ENCODE data around the gene HIVEP3. TPM values are rescaled to one million over a fixed set of nuclear protein-coding genes. Genes with fewer than 3 reads are reported as not detected.
"Not testable (repeated sequence)": the region's sequence is repeated elsewhere in the genome, so short reads cannot be mapped to it uniquely, and the experiment has no call there.

HIVEP3 gene
- total RNA-seq, 1 donor from 2014 or later = 5.7 TPM

DNA sequence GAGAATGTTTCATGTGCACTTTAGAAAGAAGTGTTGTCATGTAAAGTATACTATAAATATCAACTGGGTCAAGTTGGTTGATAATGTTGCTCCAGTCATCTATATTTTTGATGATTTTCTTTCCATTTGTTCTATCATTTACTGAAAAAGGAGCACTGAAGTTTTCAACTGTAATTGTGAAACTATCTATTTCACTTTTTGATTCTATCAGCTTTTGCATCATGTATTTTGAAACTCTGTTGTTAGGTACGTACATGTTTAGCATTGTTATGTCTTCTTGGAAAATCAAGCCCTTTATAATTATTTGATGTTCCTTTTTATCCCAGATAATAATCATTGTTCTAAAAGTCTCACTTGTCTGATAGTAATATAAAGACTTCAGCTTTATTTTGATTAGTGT is 14.4 kb upstream of the HIVEP3 start:
- Histone ChIP-seq H3K36me3 (no peaks in the 10 kb centered on the region), H3K27ac (replicated peaks) (no peak overlapping the region), H3K4me3 (no peak overlapping the region), H3K4me1 (no peaks in the 10 kb centered on the region), H3K9me3 (replicated peaks) (peaks cover 8% of the 10 kb centered on the region), H3K27me3 (ENCODE audit: low read depth) (no peaks in the 10 kb centered on the region)
- intact Hi-C loops (cut with micrococcal nuclease) = no loop called here
- DNase-seq = no peak
- TF ChIP-seq, protein P1, sequence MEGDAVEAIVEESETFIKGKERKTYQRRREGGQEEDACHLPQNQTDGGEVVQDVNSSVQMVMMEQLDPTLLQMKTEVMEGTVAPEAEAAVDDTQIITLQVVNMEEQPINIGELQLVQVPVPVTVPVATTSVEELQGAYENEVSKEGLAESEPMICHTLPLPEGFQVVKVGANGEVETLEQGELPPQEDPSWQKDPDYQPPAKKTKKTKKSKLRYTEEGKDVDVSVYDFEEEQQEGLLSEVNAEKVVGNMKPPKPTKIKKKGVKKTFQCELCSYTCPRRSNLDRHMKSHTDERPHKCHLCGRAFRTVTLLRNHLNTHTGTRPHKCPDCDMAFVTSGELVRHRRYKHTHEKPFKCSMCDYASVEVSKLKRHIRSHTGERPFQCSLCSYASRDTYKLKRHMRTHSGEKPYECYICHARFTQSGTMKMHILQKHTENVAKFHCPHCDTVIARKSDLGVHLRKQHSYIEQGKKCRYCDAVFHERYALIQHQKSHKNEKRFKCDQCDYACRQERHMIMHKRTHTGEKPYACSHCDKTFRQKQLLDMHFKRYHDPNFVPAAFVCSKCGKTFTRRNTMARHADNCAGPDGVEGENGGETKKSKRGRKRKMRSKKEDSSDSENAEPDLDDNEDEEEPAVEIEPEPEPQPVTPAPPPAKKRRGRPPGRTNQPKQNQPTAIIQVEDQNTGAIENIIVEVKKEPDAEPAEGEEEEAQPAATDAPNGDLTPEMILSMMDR (IDR thresholded peaks at IDR 0.05; ENCODE audit: borderline replicate concordance) = no peak

DNA sequence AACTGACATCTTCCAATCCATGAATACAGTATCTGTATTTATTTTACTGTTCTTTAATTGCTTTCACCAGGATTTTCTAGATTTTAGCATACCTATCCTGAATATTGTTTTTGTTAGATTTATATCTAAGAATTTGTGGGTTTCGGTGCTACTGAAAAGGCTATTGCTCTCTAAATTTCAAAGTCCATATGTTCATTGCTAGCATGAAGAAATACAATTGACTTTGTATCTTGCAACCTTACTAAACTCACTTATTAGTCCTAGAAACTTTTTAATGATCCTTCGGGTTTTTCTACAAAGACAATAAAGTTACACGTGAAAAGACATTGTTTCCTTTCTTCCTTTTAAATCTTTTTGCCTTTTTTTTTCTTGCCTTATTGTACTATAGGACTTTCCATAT is 12.9 kb upstream of the HIVEP3 start:
- Histone ChIP-seq H3K4me3 (no peak overlapping the region), H3K36me3 (no peaks in the 10 kb centered on the region), H3K27ac (replicated peaks) (no peak overlapping the region), H3K4me1 (no peaks in the 10 kb centered on the region), H3K9me3 (replicated peaks) (peaks cover 8% of the 10 kb centered on the region), H3K27me3 (ENCODE audit: low read depth) (no peaks in the 10 kb centered on the region)
- intact Hi-C loops (cut with micrococcal nuclease) = no loop called here
- TF ChIP-seq, protein P1 (IDR thresholded peaks at IDR 0.05; ENCODE audit: borderline replicate concordance) = no peak
- DNase-seq = no peak

DNA sequence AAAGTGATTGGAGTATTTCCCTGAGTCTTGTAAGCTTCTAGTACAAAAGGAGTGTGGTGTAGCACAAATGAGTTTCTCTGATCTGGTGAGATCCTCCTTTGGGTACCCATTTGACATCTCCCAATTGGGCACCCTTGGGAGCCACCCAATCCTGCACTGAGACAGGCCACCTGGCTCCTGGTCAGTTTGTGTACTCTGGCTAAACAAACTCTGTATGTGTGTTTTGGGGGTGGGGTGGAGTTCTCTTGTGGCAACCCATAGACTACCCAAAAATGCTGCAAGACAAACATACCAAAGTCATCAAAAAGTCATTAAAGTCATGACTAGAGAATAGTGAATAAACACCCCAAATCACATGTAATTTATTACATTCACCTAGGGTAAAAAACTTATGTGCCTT is 8.4 kb upstream of the HIVEP3 start:
- Histone ChIP-seq H3K27ac (replicated peaks) (no peak overlapping the region), H3K4me1 (no peaks in the 10 kb centered on the region), H3K9me3 (replicated peaks) (peaks cover 7% of the 10 kb centered on the region), H3K36me3 (peaks cover 4% of the 10 kb centered on the region), H3K4me3 (no peak overlapping the region), H3K27me3 (ENCODE audit: low read depth) (no peaks in the 10 kb centered on the region)
- intact Hi-C loops (cut with micrococcal nuclease) = no loop called here
- no peak for DNase-seq
- TF ChIP-seq, protein P1 (IDR thresholded peaks at IDR 0.05; ENCODE audit: borderline replicate concordance) = no peak

DNA sequence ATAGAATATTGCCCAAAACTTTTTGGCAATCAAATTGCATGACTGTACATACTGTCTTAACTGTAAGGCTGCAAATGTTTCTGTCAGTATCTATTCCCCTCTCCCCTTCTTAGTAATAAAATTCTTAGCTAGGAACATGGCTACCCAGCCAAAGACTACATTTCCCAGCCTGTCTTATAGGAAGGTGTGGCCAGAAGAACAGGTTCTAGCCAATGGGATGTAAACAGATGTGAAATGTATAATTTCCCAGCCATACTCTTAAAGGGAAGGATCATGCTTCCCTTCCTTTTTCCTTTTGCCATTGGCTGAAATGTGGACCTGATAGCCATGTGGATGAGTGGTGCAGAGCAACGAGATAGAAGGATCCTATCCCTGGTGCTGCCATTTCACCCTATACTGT is 7.0 kb upstream of the HIVEP3 start:
- intact Hi-C loops (cut with micrococcal nuclease) = no loop called here
- peaks cover 4% of the 10 kb centered on the region for H3K36me3 ChIP-seq
- no peak for DNase-seq
- no peak overlapping the region for H3K27ac ChIP-seq (replicated peaks)
- TF ChIP-seq, protein P1 (IDR thresholded peaks at IDR 0.05; ENCODE audit: borderline replicate concordance) = no peak
- no peaks in the 10 kb centered on the region for H3K4me1 ChIP-seq
- no peaks in the 10 kb centered on the region for H3K27me3 ChIP-seq (ENCODE audit: low read depth)
- no peak overlapping the region for H3K4me3 ChIP-seq
- H3K9me3 ChIP-seq (replicated peaks) = peaks cover 7% of the 10 kb centered on the region

DNA sequence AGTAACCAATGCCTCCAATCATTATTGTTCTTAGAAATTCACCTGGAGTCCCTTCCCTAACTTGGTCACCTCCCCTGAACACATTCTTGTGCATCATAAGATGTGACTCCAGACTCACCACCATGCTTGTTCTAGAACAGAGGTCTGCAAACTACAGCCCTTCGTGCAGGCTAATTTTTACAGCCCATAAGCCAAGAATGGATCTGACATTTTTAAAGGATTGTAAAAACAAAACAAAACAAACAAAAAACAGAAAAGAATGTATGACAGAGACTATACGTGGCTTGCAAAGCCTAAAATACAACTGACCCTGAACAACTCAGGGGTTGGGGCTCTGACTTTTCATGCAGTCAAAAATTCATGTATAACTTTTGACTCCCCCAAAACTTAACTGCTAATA is 6.2 kb upstream of the HIVEP3 start:
- intact Hi-C loops (cut with micrococcal nuclease) = no loop called here
- Histone ChIP-seq H3K4me1 (peaks cover 6% of the 10 kb centered on the region), H3K27me3 (ENCODE audit: low read depth) (no peaks in the 10 kb centered on the region), H3K36me3 (peaks cover 4% of the 10 kb centered on the region), H3K4me3 (no peak overlapping the region), H3K27ac (replicated peaks) (no peak overlapping the region), H3K9me3 (replicated peaks) (peaks cover 7% of the 10 kb centered on the region)
- TF ChIP-seq, protein P1 (IDR thresholded peaks at IDR 0.05; ENCODE audit: borderline replicate concordance) = no peak
- no peak for DNase-seq

DNA sequence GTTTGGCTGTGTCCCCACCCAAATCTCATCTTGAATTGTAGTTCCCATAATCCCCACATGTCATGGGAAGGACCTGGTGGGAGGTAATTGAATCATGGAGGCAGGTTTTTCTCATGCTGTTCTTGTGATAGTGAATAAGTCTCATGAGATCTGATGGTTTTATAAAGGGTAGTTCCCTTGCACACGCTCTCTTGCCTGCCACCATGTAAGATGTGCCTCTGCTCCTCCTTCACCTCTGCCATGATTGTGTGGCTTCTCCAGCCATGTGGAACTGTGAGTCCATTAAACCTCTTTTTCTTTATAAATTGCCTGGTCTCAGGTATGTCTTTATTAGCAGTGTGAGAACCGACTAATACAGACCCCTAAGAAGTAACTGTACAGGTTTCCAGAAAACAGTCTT is 2.5 kb upstream of the HIVEP3 start:
- H3K4me3 ChIP-seq; H3K36me3 ChIP-seq; DNase-seq; H3K27me3 ChIP-seq (ENCODE audit: low read depth); H3K9me3 ChIP-seq (replicated peaks); intact Hi-C loops (cut with micrococcal nuclease); H3K27ac ChIP-seq (replicated peaks): not testable (repeated sequence)
- peaks cover 43% of the 10 kb centered on the region for H3K4me1 ChIP-seq

All from left ventricle myocardium inferior (tissue), 1 donor.